HG02642 (cell line): ENCODE measurements around the gene SRCIN1.

Source experiments
- ATAC-seq: cut with Tn5 transposase; IDR thresholded peaks from one replicate; pipeline ENCODE4 v1.9.1; 2021; ENCODE audit warnings: mild to moderate bottlenecking; ENCODE audit not compliant: unreplicated experiment, poor library complexity

The SRCIN1 gene

DNA sequence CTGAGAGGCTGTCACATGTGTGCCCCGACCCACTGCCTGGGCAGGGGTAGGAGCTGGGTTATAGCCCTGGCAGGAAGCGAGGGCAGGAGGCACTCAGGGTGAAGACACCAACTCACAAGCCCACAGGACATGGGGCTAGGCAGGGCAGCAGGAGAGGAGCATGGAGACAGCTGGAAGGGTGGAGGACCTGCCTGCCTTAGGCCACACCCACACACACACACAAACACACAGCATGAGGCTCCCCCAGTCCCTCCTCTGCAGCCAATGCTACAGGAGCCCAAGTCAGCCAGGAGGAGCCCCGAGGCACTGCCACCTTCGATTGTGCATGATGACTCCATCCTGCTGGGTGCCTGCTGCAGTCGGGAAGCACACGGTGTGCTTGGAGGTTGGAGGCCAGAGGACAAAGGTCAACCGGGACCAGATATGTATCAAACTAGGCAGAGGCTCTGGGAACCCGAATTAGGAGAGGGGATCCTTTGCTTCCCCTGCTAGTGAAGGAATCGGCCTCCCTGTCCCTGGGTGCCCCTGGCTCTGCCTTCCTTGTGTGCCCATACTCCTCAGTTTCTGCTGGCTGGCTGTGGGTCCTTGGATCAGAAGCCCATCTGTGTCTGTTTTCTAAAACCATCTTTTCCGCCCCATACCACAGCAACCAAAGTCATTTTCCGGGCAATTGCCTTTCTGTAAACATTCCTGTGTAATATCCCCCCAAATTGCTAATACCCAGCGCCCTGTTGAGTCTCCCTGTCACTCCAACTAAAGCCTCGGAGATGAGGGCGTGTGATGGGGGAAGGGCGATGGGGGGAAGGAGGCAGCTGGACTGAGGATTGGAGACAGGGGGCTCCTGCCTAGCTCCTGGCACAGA, 20.5 kb downstream of the SRCIN1 start:
- ATAC-seq: no peak

DNA sequence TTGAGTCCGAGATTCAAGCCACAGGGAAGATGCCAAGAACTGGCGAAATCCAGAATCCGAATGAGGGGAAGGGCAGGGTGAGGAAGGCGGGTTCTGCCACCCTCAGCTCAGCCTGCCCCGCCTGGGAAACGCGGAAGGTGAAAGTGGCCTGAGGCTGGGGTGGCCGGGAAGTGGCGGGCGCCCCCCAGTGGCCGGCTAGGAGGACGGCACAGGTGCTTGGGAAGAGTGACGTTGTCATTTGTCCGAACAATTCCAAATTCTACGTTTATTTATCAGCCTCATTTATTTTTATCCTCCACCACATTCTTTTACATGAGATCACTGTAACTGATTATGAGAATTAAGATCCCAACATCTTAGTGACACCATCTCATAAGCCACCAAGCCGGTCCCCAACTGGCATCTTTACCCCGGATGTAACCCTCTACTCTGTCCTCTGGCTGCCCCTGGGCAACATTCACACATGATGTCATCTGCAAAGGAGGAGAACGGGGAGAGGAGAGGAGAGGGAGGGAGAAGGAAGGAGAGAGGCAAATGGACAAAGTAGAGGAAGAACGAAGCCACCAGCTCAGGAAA, 21.3 kb downstream of the SRCIN1 start:
- no peak for ATAC-seq

DNA sequence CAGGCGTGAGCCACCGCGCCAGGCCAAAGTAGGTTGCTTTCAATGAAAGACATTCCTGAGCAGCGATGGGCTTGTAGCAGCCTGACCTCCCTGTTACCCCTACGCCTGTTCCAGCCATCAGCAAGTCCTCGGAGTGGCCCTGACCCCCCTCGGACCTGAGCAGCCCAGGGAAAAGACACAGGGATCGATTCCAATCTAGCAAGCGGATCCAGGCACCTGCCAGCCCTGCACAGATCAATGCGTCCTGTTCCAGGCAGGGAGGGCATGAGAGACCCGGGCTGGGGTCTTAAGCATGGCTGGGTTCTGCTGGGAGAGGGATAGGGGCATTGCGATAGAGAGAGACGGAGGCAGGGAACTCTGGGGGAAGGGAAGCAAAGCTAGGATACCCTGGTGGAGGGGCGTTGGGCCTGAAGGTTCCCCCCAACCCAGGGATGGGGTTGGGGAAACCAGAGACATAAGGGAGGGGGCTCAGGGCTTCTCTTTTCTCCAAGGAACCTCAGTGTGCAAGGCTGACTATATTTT, 21.9 kb downstream of the SRCIN1 start:
- ATAC-seq: no peak

DNA sequence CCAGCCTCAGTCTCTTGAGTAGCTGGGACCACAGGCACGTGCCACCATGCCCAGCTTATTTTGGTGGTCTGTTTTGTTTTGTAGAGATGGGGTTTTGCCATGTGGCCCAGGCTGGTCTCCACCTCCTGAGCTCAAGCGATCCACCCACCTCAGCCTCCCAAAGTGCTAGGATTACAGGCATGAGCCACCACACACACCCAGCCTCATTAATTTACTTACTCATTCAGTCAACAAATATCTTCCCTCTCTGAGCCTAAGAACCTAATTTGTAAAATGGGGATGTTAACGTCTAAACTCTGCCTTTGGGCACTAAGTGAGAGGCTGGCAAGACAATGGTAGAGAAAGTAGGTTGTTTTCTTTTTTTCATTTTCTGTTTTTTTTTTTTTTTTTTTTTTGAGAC, 22.6 kb downstream of the SRCIN1 start:
- ATAC-seq: no peak

DNA sequence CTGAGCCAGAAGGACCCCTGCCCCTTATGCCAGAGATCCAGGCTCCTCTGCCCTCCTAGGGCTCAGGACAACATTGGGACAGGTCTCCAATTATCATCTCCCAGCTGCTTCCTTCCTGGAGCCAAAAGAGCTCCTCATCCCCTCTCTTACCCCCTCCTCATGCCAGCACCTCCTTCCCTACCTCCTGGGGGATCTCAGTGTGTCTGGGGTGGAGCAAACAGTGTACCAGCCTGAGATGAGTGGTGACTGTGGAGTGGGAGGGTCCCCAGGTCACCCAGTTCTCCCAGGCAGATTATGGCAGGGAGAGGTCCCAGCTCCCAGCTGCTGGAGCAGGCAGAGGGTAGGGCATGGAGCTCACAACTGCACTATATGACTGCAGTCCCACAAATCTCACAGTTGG, 23.7 kb downstream of the SRCIN1 start:
- no peak for ATAC-seq

DNA sequence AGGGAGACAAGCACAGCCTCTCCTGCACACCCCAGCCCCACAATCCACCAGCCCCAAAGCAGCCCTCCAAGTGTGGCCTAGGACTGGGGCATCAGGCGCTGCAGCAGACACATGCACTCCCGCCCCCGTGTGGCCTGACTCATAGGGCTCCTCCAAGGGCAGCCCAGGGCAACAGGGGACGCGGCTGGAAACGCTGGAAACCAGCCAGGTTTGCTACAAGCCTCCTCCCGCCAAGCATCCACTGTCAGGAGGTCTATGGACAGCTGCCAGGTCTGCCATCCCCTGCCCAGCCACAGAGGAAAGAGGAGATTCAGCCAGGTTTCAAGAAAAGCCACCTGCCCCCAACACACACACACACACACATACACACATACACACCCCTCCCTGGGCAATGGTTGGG, 25.8 kb downstream of the SRCIN1 start:
- ATAC-seq: no peak

DNA sequence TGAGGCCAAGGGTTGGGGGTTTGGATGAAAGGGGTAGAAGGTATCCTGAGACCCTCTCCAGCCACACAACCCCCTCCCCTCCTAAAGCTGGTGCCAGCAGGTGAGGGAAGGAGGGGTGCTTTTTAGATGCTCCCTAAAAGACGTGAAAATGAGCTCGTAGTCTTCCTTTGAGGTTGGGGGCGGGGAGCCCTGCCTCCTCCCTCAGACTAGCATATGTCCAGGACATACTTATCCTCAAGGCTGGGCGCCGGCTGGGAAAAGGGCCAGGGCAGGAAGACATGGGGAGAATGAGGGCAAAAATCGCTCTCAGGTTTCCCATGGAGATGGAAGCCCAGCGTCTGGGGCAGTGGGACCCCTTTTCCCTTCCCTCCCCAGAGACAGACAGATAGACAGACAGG, 26.7 kb downstream of the SRCIN1 start:
- ATAC-seq: no peak

DNA sequence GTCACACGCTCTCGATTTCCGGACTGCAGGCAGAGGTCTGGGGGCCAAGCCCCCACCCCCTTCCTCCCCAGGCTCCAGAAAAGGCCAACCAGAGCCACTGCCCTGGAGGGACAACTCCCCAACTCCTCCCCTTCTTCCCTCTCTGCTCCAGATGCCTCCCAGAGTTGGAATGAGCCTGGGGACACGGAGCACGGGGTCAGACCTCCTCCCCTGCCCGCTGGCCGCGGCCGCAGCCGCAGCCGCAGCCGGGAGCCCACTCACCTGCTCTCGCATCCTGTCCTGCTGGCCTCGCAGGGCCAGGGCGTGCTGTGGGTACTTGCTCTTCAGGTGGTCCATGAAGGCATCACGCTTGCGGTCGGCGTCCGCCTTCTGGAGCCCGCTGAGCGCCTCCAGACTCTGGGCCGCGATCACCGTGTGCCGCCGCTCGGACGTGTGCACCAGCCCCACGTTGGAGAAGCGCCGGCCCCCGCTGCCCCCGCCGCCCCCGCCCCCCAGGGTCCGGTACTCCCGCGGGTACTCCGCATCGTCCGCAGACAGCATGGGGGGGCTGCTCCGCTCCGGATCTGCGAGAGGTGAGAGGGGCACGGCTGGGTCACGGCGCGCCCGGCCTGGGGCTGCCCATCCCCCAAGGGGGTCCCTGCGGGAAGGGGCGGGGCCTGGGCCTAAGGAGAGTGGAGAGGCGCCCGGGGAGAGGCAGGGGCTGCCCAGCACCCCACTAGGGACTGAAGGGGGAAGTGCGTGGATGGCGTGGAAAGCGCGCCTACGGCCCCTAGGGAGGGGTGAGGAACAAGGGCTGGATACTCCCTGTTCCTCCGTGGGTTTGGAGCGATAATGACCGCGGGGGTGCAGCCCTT, 27.3 kb downstream of the SRCIN1 start:
- ATAC-seq: no peak

DNA sequence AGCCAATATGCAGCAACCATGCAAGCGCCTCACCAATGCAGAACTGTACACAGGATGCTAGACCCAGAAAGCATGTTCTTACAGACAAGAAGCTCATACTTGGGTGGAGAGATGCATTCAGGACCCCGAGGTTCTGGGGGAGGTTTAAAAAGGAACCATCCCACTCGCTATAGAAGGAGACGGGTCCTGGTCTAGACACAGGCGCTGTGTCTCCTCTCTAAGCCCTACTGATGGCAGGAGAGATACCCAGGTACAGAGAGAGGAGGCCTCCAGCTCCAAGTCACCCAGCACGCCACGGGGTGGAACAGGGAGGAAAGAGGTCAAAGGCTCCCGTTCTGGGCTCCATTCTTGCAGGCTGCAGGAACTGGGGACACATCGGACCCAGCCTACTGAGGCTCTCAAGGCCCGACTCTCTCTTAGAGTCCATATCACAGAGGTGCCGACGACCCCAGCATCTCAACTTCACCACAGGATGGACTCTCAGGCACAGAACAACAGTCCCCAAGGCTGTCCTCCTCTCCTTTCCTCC, 28.0 kb downstream of the SRCIN1 start:
- no peak for ATAC-seq

DNA sequence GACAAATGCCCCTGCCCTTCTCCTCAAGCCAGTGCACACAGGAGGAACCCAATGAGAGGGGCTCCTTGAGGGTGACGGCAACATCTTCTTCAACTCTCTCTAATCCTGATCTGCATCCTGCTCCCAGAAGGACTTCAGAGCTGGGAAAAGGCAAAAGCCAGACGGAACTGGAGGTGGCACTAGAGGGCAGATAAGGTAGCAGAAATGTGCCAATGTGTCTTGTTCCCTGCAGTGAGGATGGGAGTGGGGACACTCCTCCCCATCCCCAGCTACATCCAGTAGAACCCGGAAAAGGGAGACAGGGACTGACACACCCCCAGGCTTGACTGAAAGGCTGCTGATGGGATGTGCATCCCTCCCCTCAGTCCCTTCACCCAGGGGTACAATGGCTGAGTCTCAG, 28.5 kb downstream of the SRCIN1 start:
- no peak for ATAC-seq

DNA sequence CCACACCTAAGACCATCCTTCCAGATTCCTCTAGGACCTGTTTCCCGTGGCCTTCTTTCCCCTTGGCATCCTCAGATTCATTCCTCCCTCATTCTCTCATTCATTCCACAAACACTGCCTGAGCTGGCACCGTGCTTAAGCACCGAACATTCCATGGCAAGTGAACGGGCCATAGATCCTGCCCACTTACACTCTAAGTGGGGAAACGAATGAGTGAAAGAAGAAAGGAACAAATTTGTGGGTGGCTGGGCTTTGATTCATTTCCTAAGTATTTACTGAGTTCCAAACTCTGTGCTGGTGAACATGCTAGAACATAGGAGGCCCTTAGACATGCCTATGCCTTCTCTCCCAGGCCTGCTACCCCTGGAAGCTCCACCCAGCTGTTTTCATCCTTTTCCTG, 30.0 kb downstream of the SRCIN1 start:
- no peak for ATAC-seq

DNA sequence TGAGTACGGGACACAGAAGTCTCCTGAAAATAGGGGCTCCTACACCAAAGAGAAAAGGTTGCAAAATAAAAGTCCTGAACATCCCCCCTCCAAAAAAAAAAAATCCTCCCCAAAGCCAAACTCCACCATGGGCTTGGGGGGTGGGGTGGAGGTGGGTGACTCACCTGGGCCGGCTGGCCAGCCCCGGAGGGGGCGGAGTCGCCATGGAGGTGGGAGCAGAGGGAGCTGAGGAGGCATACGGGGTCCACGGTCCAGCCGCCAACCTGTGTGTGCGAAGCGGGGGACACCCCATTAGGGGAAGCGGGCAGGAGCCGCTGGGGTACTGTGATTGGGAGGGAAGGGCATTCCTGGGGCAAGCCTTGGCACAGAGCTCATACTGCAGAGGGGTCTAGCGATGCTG, 31.0 kb downstream of the SRCIN1 start:
- no peak for ATAC-seq

DNA sequence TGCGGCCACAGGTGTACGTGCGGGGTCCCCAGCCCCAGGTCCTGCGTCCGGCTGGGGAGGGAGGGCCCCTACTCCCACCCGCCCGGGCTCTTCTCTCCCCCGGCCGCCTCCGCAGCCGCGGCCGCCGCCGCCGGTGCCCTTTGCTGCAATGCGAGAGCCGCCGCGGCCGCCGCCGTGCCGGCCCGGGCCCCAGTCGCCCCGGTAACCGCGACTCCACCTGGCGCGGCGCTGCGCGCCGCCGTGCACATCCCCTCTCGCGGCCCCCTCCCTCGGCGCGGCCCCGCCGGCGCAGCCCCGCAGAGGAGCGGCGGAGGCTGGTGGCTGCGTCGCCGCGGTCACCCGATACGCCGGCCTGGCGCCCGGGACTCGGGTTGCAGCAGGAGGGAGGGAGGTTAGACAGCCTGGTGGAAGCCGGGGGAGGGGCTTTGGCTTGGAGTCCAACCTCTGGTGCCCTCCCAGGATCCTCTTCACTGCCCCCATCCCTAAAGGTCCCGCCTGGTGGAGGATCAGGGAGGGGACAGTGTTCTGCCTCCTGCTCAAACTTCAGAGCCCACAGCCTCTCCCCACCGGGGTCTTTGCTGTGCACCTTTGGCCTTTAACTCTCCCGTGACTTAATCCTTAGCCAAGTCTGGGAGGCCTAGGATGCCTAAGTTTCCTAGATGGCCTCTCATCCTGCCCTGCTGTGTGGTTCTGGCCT, 32.9 kb downstream of the SRCIN1 start:
- no peak for ATAC-seq

DNA sequence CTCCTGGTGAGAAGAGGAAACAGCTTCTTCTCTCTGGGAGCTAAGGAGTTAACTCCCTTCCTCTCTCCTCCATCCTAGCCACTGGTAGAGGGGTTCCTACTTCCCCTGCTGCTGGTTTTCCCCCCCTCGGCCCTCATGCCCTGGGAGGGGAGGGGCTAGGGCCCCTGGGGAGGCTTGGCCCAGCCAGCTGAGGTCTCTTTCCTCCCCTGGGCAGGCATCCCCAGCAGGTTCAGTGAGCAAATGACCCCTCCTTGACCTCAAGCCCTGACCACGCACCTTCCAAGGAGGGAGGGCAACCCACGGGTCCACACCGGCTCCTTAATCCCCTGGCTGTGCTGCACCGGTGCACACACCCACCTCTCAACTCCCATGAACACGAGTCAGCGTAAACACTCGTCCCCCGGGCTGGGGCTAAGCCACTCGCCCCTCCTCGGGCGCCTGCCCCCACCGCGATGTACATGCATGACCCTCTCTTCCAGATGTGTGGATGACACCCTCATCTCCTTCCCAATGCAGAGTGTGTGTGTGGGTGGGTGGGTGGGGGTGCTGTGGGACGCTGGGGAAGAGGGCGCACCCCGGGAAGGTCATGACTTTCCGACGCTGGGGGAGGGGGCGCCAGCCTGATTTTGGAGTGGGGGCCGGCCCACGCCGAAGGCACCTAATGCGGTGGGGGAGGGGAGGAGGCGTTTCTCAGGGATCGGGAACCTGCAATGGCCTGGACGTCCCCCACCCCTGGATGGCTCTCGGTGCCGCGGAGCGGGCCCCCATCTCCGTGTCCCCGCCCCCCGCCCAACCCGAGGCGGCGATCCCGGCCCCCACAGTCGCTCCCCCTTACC, 33.7 kb downstream of the SRCIN1 start:
- no peak for ATAC-seq

DNA sequence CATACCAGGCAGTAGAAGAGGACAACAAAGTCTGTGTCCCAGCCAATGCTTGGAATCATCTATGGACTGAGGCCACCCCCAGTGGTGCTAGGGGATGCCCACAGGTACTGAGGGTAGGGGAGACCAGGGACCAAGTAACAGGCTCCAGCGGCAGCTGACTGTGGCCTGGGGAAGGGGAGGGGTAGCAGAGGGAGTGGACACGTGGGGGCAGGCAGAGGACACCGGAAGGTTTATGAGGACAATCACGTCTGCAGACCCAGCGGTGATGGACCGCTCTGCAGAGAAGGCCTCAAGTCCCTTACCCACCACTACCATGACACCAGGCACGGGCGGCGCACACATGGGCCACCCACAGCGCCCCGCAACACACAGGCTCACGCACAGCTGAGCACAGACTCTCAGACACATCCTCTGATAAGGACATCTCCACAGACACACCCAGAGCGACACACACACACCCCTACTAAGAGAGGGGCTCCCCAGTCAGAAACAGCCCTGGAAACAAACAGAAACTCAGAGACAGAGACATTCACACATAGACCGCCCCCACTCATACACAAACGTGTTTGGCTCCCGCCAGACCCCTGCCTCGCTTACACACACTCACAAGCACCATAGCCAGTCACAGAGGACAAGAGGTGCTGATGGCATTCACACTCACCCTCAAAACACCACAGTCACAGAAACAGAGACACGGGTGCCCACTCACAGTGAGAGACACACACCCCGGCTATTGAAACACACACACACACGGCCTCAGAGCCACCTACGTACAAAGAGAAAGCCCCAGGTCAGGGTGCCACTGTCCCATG, 35.8 kb downstream of the SRCIN1 start:
- ATAC-seq: no peak

DNA sequence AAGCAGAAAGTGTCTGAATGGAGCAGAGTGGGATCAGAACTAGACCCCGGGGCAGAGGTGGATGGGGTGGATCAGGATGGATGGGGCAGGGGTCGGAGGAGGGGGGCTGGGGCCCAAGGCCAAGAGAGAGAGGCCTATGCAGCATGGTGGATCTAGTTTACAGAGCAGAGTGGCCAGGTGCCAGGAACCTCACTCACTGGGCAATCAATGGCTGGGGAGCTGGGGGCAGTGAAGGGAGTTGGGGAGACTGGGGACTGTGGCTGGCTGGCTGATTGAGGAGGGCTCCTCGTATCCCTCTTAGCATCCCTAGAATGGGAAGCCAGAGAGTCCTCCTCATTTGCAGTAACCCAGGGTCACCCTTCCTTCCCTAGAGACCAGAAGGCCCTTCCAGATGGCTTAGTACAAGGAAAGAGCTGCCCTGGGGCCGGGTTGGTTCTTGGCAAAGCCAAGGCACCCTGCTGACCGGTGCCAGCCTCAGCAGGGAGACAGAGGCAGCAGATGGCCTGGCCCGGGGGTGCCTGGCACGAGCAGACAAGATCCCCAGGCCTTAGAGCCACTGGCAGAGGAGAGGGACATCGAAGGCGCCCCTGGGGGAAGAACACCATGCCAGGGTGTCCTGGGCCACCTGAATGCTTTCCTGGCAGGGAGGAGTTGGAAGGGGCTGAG, 36.8 kb downstream of the SRCIN1 start:
- no peak for ATAC-seq

DNA sequence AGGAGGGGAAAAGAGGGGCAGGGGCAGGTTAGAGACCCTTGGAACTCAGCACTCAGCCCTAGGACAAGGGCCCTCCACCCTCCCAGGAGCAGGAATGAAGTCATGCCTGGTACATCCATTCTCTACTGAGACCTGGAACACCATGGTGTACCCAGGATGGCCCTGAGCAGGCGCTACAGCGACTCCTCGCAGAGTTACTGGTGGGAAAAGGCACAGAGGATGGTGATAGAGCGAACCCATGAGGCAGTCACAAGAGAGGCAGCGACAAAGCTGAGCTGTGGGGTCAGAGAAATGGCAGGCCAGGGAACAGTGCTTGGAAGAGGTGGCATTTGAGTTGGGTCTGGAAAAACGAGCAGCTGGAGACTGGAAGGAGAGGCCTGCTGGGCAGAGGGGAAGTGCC, 37.5 kb downstream of the SRCIN1 start:
- ATAC-seq: no peak

DNA sequence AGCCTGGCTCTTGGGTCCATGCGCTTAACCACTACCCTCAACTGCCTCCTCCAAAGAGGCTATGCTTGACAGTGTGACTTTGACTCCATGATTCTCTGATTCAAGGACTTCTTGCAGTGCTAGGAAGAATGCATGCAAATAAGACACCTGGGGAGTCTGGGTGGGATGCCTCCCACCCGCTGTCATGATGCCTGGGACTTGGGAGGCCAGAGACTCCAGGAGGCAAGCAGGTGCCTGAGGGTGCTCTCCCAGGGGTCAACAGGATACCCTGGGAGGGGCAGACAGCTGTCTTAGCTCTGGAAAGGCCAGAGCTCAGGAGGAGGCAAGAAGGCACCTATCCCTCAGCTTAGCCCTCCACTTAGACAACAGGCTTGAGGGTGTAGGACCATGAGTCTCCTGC, 38.4 kb downstream of the SRCIN1 start:
- ATAC-seq: no peak
